Right lobe of liver (tissue), 4 donors: Measurements from ENCODE around the gene TSPAN2.

ENCODE experiments used
- CTCF ChIP-seq, 4 donors: fragments of 200-600 bp in 3 of 4; fragments of 450-650 bp in 1 of 4; IDR thresholded peaks; one replicate each; pipeline versions ENCODE4 v1.5.1 to v1.8.0; 2016 to 2022; ENCODE audit warnings: antibody characterized with exemption in 4 of 4, mild to moderate bottlenecking in 2 of 4
- POLR2A ChIP-seq: fragments of 450-650 bp; IDR thresholded peaks from one replicate; pipeline ENCODE4 v1.6.1; 2017; ENCODE audit warnings: antibody characterized with exemption, mild to moderate bottlenecking
- donor health status: DM: no; HTN: no; CAD: no.
- donor health status: DM: no; HTN: no; CAD: no.
- donor health status: DM: no; HTN: yes; CAD: no.

GRCh38 chr1:115116512-115116911 lies 27.2 kb upstream of the TSPAN2 start:
- no peak for TF ChIP-seq CTCF (IDR thresholded peaks at IDR 0.05)
- TF ChIP-seq POLR2A, result no peak
